NCI-H187 treated with DMSO at 0.1 percent for 48 hours (cell line): Measurements from ENCODE around the gene HBG2.
"Not testable (repeated sequence)": the region's sequence is repeated elsewhere in the genome, so short reads cannot be mapped to it uniquely, and the experiment has no call there.

Experiments used
- DNase-seq: peaks from one replicate; lab custom pipeline; 2025; lab: John Stamatoyannopoulos, UW

Gene HBG2

GRCh38 chr11:5254646-5255413 is at the start of gene HBG2:
TSS of gene HBG2 (minus strand) at chr11:5254781. CDS start at chr11:5254728, 53 bp downstream.
- not testable (repeated sequence) for DNase-seq

GRCh38 chr11:5304046-5304445 is 49.5 kb upstream of the HBG2 start:
- DNase-seq, result no peak

GRCh38 chr11:5303626-5304025 is 49.0 kb upstream of the HBG2 start:
- DNase-seq, result no peak

GRCh38 chr11:5301846-5302245 is 47.3 kb upstream of the HBG2 start, which contains the start of gene OR51B4:
TSS of gene OR51B4 (minus strand) at chr11:5301946. CDS start at chr11:5301946, 0 bp downstream.
- no peak for DNase-seq

GRCh38 chr11:5300251-5300650 is 45.7 kb upstream of the HBG2 start:
- no peak for DNase-seq

- no peak for DNase-seq
Observed at GRCh38 chr11:5298451-5298850, 43.9 kb upstream of the HBG2 start.

- no peak for DNase-seq
Observed at GRCh38 chr11:5297721-5298323, 43.2 kb upstream of the HBG2 start.

GRCh38 chr11:5294342-5294995 is 39.9 kb upstream of the HBG2 start:
- DNase-seq, result not testable (repeated sequence)

- DNase-seq, result no peak
Observed at GRCh38 chr11:5293028-5293427, 38.4 kb upstream of the HBG2 start.

GRCh38 chr11:5291207-5291838 is 36.7 kb upstream of the HBG2 start:
- no peak for DNase-seq

GRCh38 chr11:5290106-5290505 is 35.5 kb upstream of the HBG2 start:
- DNase-seq, result no peak

GRCh38 chr11:5289696-5290095 is 35.1 kb upstream of the HBG2 start:
- DNase-seq, result no peak

GRCh38 chr11:5288906-5289550 is 34.4 kb upstream of the HBG2 start:
- DNase-seq, result no peak

GRCh38 chr11:5288108-5288905 is 33.7 kb upstream of the HBG2 start:
- no peak for DNase-seq

GRCh38 chr11:5286901-5287300 is 32.3 kb upstream of the HBG2 start:
- no peak for DNase-seq

- no peak for DNase-seq
Observed at GRCh38 chr11:5286351-5286750, 31.8 kb upstream of the HBG2 start.

- no peak for DNase-seq
Observed at GRCh38 chr11:5285703-5286340, 31.2 kb upstream of the HBG2 start.

GRCh38 chr11:5284637-5285036 is 30.1 kb upstream of the HBG2 start:
- DNase-seq, result no peak

GRCh38 chr11:5283882-5284281 is 29.3 kb upstream of the HBG2 start:
- DNase-seq, result no peak

- DNase-seq, result no peak
Observed at GRCh38 chr11:5283086-5283485, 28.5 kb upstream of the HBG2 start.

- DNase-seq, result no peak
Observed at GRCh38 chr11:5282628-5283027, 28.0 kb upstream of the HBG2 start.
